GM10266 (cell line): ENCODE measurements around the gene TMA7.

Source experiments
- DNase-seq: peaks from one replicate; pipeline ENCODE4 v3.0.0; 2012; ENCODE audit errors: extremely low spot score
- CTCF ChIP-seq: IDR thresholded peaks from 2 replicates; pipeline ENCODE4 v1.5.1; 2012; ENCODE audit warnings: mild to moderate bottlenecking, low read depth; ENCODE audit not compliant: control insufficient read depth, insufficient read depth; ENCODE audit errors: missing control alignments

The TMA7 gene

GRCh38 chr3:48445277-48445882 is 5.3 kb downstream of the TMA7 start:
- no peak for DNase-seq
- TF ChIP-seq CTCF: no peak

GRCh38 chr3:48446043-48446424 is 6.0 kb downstream of the TMA7 start:
- TF ChIP-seq CTCF: no peak
- DNase-seq: no peak

- peak; percentile 95 for DNase-seq
- no peak for TF ChIP-seq CTCF
Observed at GRCh38 chr3:48446425-48447193, 6.6 kb downstream of the TMA7 start, which contains the start of gene ATRIP. Gene ATRIP (plus strand): TSS chr3:48446737. CDS start chr3:48446846, 109 bp downstream.

GRCh38 chr3:48451270-48451669 is 11.2 kb downstream of the TMA7 start:
- no peak for DNase-seq
- no peak for TF ChIP-seq CTCF

GRCh38 chr3:48456456-48456855 is 16.4 kb downstream of the TMA7 start:
- TF ChIP-seq CTCF: no peak
- DNase-seq: no peak

GRCh38 chr3:48459331-48459730 is 19.3 kb downstream of the TMA7 start:
- TF ChIP-seq CTCF: no peak
- DNase-seq: no peak
